AG09309 (cell line): ENCODE data around the gene REN.

Source experiments
- DNase-seq: peaks from one replicate; pipeline ENCODE4 v3.0.0-alpha.2; 2010; ENCODE audit warnings: low read depth
- H3K4me3 ChIP-seq: 2 replicates; pipeline ENCODE4 v1.5.1; 2011; ENCODE audit warnings: mild to moderate bottlenecking, low read depth, low read length, moderate library complexity; ENCODE audit not compliant: control insufficient read depth
- CTCF ChIP-seq: IDR thresholded peaks from 2 replicates; pipeline ENCODE4 v1.5.1; 2011; ENCODE audit warnings: mild to moderate bottlenecking, low read depth, low read length, inconsistent platforms; ENCODE audit not compliant: insufficient read depth, control insufficient read depth; ENCODE audit errors: missing control alignments

Gene REN

GRCh38 chr1:204157962-204158361 is 8.2 kb downstream of the REN start:
- no peak overlapping the region for H3K4me3 ChIP-seq
- DNase-seq, result no peak
- no peak for TF ChIP-seq CTCF

GRCh38 chr1:204155881-204156280 is 10.3 kb downstream of the REN start:
- H3K4me3 ChIP-seq, result no peak overlapping the region
- no peak for DNase-seq
- TF ChIP-seq CTCF, result no peak

GRCh38 chr1:204154568-204155255 is 11.4 kb downstream of the REN start:
- no peak for DNase-seq
- no peak overlapping the region for H3K4me3 ChIP-seq
- TF ChIP-seq CTCF, result no peak

GRCh38 chr1:204153667-204154066 is 12.5 kb downstream of the REN start:
- TF ChIP-seq CTCF, result no peak

GRCh38 chr1:204152310-204153044 is 13.7 kb downstream of the REN start:
- no peak for TF ChIP-seq CTCF
- no peak for DNase-seq
- peak overlapping the region; percentile 58 for H3K4me3 ChIP-seq

More at GRCh38 chr1:204153667-204154066, 12.5 kb downstream of the REN start:
- H3K4me3 ChIP-seq, result no peak overlapping the region
- no peak for DNase-seq

- H3K4me3 ChIP-seq, result peak within 1 kb of the TSS; percentile 58
- DNase-seq, result no peak
- no peak for TF ChIP-seq CTCF
These were observed 14.4 kb downstream of the REN start, which contains the start of gene ETNK2 for GRCh38 chr1:204151552-204152309. Gene ETNK2, minus strand, starts transcription at chr1:204152044. Its CDS starts 192 bp downstream, at chr1:204151852.
